ENCODE results near the gene GSK3A.

GRCh38 chr19:42248270-42249148 is 6.1 kb upstream of the GSK3A start:
- TF ChIP-seq CTCF (conservative IDR thresholded peaks at IDR 0.05; ENCODE audit: low read depth, low read length) = no peak
- no peak for TF ChIP-seq EZH2 (IDR thresholded peaks at IDR 0.05; ENCODE audit: low read length, unreplicated experiment)
